DMS53 treated with DMSO at 0.1 percent for 48 hours (cell line): ENCODE results near the gene TMCO6.
A peak's percentile ranks its signal among the peaks of the same experiment; 100 is the strongest.

Experiments
- DNase-seq: peaks from one replicate; lab custom pipeline; 2025; ENCODE audit not compliant: unreplicated experiment; lab: John Stamatoyannopoulos, UW

The TMCO6 gene

DNA sequence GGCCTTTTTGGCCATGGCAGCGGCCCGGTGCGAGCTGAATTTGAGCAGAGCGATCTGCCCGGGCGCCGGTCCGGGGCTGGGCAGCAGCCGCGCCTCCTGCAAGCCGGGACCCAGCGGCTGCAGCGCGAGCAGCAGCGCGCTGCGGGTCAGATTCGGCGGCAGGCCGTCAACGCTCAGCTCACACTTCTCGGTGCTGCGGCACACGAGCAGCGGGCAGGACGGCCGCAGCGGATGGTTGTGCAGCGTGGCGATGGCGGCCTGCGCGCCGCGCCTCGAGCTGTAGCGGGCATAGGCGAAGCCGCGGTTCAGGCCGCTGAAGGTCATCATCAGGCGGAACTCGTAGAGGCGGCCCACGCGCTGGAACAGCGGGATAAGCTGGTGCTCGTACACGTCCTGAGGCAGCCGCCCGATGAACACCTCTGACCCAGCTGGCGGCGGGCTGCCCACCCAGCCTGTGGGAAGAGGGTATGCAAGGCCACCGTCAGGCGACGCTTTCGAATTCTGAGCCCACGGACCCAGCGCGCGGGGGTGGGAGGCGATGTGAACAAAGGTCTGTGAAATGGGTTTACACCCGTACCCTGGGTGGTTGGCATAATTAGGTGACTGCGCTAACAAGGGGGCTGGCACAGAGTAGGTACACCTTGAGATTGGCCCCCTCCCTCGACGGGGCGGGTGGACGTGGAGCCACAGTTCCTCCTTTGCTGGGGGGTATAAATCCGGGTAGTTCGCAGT, 33.4 kb downstream of the TMCO6 start:
- DNase-seq, result peak; percentile 8

DNA sequence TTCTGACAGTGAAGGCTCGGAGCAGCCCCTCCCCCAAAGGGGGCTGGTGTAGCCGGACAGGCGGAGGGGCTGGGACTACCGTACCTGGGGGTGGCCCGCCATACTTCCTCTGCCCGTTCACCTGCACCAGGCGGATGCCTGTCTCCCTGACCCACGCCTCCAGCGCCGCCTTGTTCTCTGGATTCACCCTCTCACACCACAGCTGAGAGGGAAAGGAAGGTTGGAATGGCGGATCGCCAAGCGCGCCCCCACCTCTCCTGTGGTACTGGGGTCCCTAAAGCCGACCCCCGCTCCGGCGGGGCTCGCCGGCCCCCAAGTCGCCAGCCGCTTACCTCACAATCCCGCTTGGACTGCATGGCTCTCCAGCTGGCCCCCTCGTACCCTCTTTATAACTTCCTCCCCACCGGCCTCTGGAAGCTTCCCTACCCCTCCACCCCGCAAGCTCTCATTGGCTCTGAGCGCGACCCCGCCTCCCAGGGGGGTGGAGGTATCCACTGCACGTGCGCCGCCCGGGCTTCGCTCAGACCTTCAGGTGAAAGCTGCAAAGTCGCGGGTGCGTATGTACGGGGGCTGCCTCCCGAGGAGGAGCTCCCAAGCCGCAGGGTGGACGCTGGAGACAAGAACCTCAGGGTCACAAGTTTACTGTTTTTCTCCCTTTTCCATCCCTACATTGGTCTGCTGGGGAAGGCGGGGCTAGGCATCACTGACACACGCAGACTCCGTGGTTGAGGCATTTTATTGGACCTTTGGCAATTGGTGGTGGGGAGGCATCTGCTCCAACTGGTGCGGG, 34.1 kb downstream of the TMCO6 start, which contains the start of gene DND1:
Gene DND1 (minus strand): TSS at position 390 of the 790 bp plus-strand sequence. CDS start 34 bp downstream, at position 356.
- DNase-seq, result no peak

DNA sequence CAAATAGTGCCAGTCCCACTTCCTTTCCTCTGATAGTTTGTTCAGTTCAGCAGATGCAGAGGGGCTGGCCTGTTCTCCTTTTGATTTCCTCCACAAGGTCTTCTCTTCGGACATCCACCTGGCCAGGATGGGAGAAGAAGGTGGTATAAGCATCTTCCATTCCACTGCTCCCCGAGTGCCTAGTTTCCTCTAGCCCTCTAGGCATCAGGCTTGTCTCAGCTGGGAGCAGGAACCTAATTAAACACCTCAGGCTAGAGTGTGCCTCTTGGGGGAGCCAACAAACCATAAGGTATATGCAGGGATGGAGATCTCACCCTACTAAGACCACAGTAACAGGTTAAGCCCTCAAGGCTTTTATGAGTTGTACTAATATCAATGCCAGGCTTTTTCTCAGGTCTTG, 35.0 kb downstream of the TMCO6 start:
- DNase-seq, result no peak

DNA sequence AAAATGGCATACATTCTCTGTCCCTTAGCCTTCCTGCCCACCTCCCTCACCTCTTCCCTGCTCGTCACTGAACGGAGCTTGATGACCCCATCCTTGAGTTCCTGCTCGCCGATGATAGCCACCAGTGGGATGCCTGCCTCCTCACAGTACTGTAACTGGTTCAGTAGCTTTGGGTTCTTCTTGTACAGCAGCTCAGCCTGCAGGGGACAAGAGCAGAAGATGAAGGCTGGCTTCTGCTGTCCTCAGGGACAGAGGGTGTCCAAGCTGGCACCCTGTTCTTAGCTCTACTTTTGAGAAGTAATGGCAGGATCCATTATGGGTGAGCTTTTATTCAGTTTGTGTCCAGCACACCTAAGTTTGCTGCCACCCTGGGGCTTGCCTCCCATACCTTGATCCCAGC, 35.4 kb downstream of the TMCO6 start:
- no peak for DNase-seq

DNA sequence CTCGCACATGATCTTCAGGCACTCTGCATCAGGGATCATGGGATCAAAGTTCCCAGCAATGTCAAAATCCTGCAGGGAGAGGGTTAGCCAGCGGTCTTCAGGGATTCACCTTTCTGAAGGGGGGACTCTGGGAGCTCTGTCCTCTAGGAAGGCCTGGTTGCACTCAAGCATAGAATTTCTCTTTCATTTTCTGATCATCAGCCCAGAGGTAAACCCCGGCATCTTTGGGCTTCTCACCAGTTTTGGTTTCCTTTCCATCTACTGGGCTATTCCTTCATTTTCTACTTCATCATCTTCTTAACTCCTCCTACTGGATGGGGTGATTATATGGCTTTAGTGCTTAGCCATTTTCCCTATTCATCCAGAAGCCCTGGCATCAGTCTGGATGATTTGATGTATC, 38.7 kb downstream of the TMCO6 start:
- no peak for DNase-seq

DNA sequence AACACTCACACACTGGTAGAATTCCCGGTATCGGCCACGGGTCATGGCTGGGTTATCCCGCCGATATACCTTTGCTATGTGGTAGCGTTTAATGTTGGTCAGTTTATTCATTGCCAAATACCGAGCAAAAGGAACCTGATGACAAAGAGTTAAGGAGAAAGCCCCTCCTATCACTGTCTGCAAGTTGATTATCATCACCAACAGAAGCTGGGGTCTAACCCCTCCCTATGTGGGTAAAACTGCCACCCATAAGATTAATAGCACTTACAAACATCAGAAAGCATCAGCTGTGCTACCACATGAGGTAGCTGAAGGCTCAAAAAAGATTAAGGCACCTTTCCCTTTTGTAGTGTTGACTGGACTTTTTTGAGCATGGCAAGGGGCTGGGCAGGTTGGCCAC, 39.7 kb downstream of the TMCO6 start:
- no peak for DNase-seq

DNA sequence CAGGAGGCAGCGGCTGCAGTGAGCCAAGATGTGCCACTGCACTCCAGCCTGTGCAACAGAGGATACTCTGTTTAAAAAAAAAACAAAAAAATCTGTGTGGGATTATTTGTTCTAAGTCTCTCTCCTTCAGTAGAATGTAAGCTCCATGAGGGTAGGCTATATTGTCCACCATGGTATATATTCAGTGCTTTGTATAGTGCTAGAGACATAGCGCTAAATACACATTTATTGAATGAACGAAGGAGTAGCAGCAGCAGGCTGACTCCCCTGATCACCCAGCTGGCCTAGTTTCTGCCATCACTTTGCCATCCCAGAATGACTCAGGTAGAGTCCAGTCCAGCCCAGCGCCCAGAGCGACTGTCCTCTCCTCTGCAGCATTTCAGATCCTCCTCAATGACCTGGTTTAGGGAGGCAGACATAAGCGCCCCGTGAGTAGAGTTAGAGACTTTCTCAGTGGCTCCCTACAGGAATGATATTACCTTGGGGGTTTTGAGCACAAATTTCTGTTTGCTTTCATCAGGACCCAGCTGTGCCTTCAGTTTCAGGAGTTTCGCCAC, 51.2 kb downstream of the TMCO6 start:
- no peak for DNase-seq

DNA sequence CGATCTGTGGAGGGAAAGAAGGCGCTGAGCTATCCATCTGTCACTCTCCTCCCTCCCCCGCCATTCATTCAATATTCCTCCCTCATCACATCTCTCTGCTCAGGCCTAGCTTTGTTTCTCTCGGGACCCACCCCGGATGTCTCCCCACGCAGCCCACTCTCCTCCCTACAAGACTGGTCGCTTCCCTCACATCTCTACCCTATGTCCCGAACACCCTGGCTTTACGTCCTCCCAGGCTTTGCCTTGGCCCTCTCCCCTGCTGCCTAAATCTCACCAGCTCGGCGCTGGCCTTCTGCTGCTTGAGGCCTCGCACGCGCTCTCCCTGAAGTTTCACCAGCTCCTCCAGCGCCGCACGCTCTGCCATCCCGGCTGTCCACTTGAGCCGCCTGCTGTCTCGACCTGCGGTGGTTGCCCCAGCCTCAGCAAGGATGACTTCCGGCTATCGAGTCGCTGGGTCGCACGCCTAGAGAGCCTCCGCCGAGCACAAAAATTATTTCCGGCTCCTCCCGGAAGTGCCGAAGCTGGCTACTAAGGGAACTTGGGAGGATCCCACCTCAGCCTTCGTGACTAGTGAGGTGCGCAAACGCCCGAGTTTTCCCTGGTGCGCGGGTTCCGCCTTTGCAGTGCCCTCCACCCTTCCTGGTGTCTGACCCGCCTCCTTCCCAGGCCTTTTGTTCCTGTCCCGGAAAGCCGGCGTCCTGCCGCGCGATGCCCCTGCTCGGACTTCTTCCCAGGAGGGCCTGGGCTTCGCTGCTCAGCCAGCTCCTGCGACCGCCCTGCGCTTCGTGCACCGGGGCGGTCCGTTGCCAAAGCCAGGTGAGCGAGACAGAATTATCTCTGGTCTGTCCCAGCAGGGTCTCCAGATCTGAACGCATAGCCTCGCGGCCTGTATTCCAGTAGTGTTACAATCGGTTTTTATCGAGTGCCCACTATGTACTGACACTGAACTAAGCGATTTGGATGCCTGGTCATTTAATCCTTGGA, 52.0 kb downstream of the TMCO6 start, which contains the start of the genes HARS1 and HARS2:
Gene HARS1 (minus strand): TSS at position 430 of the 984 bp plus-strand sequence. CDS start 66 bp downstream, at position 364.
Gene HARS2 (plus strand): TSS at position 515 of the 984 bp plus-strand sequence. CDS start 194 bp downstream, at position 709.
- DNase-seq, result peak; percentile 90

DNA sequence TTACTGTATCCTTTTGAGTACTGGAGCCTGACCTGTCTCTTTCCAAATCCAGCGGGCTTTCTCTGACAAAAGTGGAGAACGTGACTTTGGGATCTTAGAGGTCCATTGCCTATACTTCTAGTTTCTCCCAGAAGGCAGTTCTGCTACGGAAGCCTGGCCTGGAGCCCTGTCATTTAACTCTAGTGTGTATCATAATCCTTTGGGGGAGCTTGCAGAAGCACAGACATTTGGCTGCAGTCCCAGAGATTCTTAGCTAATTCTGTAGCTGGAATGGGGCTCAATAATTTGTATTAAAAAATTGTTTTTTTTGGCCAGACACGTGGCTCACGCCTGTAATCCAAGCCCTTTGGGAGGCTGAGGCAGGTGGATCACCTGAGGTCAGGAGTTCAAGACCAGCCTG, 55.0 kb downstream of the TMCO6 start:
- DNase-seq, result no peak
